GM10266 (cell line): ENCODE data around the gene PKIG.

Experiments
- DNase-seq: peaks from one replicate; pipeline ENCODE4 v3.0.0; 2012; ENCODE audit errors: extremely low spot score
- CTCF ChIP-seq: IDR thresholded peaks from 2 replicates; pipeline ENCODE4 v1.5.1; 2012; ENCODE audit warnings: mild to moderate bottlenecking, low read depth; ENCODE audit not compliant: control insufficient read depth, insufficient read depth; ENCODE audit errors: missing control alignments

Gene PKIG

GRCh38 chr20:44609516-44610312 lies 27.3 kb downstream of the PKIG start:
- peak; percentile 97 for TF ChIP-seq CTCF
- DNase-seq: peak; percentile 73

GRCh38 chr20:44610313-44610962 lies 28.1 kb downstream of the PKIG start:
- no peak for DNase-seq

GRCh38 chr20:44613575-44613974 lies 31.2 kb downstream of the PKIG start:
- DNase-seq: no peak
- no peak for TF ChIP-seq CTCF

More at GRCh38 chr20:44610313-44610962, 28.1 kb downstream of the PKIG start:
- TF ChIP-seq CTCF: no peak

- DNase-seq: no peak
- no peak for TF ChIP-seq CTCF
These were observed 32.1 kb downstream of the PKIG start for GRCh38 chr20:44614525-44614924.

- no peak for TF ChIP-seq CTCF
- no peak for DNase-seq
These were observed 32.9 kb downstream of the PKIG start for GRCh38 chr20:44615169-44615791.

- no peak for DNase-seq
- TF ChIP-seq CTCF: no peak
These were observed 33.7 kb downstream of the PKIG start for GRCh38 chr20:44615876-44616603.
